Stimulated activated CD4-positive, alpha-beta T cell treated with anti-CD3 and anti-CD28 coated beads, Interleukin-12 subunit alpha, Interleukin-12 subunit beta, amount 100 ng/mL, for 24 hours (primary cell): Measurements from ENCODE around the gene LRSAM1.

Source experiments
- DNase-seq, 2 experiments: peaks; one replicate each; pipeline ENCODE4 v3.0.0-alpha.2; 2020; ENCODE audit warnings: low read depth in 2 of 2

The LRSAM1 gene

DNA sequence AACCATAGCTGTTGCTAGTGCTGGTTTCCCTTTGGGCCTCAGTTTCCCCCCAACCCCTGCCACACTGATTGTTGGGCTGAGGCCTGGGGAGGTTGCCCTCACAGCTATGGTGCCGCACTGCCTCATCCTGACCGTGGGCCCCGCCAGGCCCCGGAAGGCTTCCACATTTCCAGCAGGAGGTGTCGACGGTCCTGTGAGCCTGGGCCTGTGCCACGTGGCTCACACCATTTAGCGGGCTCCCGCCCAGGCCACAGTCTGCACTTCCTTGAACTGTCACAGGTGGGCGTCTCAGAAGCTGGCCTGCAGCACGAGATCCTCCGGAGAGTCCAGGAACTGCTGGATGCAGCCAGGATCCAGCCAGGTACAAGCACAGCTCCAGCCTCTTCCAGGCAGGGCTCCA lies 45.7 kb downstream of the LRSAM1 start:
- DNase-seq = no peak

DNA sequence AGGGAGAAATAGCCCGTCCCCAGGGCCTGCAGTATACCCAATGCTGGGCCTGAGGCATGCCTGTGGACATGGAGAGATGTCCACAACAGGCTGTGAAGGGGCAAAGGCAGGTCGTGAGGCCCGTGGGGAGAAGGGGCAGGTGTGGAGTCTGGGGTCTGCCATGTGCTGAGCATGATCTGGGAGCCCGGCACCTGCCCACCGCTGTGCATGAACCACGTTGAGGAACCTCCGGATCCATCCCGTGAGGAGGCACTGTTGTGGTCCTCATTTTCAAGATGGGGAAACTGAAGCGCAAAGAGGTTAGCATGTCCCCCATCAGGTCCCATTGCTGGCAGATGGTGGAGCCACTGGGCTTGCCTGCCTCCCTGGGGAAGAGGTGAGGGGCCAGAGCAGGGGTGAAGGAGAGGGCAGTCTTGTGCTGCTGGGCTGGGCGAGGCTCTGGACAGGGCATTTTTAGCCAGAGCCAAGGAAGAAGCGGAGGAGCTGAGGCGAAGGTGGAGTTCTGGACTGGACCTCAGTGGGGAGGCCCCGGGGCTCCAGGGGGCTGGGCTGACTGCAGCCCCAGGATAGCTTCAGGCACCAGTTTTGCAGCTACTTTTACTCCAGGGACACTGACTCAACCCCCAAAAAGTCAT lies 46.5 kb downstream of the LRSAM1 start:
- DNase-seq = no peak

DNA sequence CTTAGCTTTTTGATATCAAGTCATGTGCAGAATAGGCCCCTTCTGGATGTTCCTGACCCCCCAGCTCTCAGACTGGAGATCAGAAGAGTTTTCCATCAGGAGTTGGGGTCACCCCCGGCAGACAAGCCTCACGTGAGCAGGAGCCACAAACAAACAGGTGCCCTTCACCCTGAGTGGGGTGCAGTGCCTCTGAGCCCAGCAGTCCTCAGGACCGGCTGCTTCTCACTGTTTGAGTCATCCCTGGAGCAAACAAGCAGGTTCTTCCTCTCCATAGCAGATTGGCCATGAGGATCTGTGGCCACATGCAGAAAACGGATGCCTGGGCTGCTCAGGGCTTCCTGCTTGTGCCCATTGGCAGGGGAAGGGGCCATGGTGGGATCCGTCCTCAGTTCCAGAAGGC lies 47.0 kb downstream of the LRSAM1 start:
- DNase-seq = no peak

DNA sequence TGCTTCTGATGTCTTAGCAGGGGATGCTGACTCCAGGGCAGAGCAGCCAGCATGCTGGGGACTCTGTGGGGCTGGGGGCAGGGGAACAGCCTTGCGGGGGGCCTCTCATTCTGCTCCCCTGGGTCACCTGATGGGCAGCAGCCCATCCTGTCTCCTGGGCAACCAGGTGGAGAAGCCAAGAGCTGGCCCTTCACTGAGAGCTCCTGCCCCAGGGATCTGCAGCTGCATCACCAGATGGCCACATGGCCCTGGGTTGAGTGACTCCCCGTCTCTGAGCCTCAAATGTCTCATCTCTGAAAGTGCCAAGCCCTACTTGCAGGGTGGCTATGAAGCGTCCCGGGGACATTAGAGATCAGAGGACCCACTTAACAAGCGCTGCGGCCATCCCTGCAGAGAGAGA lies 49.1 kb downstream of the LRSAM1 start:
- DNase-seq = no peak

DNA sequence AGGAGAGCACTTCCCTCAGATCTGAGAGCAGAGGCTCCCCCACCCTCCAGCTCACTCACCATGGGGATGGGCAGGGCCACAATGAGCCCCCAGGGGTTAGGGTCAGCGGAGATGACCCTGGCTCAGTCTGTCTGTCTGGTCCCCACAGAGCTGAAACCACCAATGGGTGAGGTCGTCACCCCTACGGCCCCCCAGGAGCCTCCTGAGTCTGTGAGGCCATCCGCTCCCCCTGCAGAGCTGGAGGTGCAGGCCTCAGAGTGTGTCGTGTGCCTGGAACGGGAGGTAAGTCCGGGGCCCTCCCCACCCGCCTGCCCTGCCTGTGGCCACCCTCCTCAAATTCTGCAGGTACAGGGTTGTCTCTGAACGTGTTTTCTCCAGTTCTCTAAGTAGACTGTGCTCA lies 49.6 kb downstream of the LRSAM1 start:
- DNase-seq = no peak

DNA sequence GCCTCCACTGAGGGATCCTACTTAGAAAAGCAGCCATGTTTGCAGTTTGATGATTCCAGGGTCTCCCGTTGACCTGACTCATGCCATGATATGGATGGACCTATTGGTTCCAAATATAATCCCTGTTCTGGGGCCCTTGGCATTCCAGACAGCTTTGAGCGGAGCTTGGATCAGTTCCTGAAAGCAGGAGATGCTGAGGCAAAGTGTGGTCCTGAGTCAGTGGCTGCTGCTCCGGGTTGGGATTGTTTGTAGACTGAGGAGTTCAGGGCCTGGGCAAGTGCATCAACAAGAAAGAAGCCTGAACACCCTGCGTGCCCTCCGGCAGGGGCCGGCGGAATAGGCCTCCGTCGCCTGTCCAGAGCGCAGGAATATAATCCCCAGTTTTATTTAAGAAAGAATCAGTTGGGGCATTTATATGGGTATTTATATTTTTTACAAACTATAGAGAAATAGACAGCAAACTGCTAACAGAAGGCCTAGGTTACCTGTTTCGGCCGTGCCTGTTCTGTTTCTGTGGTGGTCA lies 50.6 kb downstream of the LRSAM1 start:
- no peak for DNase-seq

DNA sequence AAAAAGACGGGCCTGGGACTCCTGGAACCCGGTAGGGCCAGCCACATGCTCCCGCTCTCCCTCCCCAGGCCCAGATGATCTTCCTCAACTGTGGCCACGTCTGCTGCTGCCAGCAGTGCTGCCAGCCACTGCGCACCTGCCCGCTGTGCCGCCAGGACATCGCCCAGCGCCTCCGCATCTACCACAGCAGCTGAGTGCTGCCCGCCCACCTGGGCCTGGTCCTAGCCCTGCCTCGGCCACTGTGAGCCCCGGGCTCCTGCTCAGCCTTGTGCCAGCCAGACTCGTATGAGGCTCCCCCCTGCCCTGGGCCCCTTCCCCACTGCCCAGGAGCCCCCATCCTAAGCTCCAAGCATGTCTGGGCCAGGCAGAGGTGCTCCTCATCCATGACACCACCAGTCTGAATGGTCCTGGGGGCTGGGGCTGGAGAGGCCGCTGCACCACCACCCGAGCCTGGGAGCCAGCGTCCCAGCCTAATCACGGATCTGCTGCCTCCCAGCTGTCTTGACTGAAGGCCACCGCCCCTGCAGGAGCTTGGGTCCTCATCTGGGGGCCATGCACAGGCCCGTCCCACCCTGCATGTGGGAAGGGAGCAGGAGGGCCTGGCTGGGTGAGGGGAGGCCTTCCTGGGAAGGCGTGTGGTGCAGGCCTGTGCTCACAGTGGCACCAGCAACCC lies 51.5 kb downstream of the LRSAM1 start:
- no peak for DNase-seq

DNA sequence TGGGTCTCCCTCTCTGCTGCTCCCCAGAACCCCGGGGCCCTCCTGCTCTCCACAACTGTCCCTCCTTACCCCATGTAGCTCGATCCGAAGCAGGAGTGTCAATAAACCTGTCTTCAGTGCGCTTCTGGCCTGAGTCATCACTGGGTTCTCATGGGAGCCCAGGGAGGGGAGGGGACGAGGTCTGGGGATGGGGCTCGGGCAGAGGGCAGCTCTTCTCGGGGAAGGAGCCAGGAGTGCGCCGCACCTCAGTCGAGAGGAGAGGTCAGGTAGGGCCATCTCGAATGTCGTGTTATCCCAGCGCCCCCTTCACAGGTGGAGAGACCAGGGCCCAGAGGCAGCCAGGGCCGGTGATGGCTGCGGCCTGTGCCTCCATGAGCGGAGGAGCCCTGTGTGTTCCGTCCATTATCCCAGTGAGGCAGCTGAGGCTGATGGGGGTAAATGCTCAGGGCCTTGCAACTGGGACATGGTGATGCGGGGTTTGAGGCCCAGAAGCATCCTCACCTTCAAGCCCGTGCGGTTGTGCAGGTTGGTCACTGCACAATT lies 52.1 kb downstream of the LRSAM1 start:
- DNase-seq = no peak

DNA sequence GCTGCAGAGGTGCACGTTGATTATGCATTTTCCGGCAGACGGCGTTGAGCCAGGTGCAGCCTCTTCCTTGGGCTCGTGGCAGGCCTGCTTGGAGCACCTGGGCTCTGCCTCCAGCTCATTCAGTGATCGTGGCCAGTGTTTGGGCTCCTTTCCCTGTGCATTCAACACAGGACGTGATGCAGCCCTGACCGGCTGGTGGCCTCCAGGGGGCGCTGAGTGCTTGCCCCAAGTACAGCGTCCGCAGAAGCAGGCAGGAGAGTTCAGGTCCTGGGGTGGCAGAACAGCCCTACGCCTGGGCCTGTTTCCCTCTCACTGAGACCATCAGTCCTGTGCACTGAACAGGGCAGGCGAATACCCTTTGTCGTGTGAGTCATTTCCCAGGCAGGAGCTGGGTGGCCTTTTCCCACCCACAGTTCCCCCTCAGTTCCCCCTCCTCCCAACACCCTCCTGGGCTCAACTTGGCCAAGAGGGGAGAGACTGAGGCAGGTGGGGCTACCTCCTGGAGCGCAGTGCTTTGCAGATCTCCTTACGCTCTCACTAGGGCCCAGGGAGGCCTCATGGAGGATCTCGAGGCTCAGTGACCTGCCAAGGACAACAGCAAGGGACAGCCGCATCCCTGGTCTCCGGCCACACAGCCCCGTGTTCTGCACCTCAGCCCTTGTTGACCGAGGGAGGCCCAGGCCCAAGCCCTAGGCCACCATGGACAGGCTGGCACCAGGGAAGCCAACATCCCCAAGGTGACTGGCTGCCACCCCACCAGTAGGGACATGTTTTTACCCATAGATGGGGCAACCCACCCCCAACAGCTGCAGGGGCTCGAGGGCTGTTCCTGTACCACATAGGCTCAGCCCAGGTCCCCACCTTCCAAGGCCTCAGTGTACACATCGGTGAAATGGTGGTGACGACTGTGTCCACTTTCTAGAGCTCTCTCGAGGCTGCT lies 52.9 kb downstream of the LRSAM1 start:
- DNase-seq = peak; percentile 51 to 72

DNA sequence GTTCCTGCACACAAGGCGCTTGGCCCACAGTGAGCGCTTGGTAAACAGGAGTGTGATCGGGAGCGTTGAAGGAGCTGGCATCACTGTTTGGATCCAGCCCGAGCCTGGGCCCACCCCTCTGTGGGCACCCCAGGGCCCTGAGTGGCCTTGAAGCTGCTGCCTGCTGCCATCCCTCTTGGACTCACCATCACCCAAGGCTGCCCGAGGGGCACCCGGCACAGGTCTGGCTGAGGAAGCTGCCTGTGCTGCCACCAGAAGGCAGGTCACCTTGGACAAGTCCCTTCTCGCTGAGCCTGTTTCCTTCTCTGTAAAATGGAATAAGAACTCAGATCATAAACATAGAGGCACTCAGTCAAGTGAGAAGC lies 53.6 kb downstream of the LRSAM1 start:
- DNase-seq = no peak

DNA sequence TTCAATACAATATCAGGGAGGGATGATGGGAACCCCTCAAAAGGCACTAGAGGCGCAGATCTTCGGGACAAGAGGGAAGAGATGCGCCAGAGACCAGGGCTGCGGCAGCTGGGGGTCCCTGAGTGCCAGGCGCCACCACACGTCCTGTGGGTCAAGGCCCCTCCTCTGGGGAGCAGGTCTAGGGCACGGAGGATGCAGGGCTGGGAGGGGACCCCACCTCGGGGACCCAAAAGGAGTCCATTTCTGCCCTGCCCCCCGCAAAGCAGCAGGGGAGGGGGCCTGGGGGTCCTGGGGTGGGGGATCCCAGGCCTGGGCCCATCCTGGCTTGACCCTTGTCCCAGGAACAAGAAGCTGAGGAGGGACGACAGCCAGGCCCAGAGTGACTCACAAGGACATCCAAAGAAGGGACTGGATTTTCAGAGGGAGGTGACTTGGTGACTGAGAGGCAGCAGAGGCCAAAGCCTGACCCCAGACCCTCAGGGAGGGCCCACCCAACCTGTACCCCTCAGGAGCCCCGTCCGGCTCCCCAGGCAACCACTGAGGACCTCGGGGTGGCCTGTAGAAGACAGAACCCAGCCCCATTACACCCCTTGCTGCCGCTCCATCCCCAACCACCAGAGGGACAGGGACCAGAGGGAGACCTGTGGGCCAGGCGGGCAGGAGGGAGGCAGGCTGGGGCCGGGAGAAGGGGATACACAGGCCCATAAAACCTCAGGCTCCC lies 54.2 kb downstream of the LRSAM1 start:
- no peak for DNase-seq

DNA sequence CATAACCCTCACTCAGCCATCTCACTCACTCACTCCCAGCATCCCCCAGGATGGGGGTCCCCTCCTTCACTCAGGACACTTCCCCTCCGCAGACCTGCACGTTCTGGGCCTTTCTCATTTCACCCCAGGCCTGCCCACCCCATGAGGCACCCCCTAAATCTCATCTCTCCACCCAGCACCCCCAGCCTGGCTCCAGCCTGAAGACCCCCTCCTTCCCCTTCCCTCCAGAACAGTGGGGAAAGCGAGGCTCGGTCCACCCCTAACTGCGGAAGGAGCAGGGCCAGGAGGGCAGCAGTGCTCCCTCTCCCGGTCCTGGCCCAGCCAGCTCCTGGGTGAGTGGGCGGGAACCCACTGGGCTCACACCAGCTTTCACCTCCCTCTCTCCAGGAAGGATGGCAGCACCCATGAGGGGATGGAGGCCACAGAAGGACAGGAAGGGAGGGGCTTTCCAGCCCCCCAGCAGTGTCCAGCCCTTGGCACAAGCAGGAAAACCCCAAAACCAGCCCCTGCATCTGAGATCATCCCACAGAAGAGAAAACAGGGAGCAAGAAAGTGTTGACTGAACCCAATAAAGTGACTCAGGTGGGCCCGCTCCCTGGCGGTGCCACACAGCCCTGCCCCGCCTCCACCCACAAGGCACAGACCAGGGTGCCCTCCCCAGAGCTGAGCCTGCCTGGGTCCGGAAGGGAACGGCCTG lies 55.0 kb downstream of the LRSAM1 start:
- DNase-seq = no peak

DNA sequence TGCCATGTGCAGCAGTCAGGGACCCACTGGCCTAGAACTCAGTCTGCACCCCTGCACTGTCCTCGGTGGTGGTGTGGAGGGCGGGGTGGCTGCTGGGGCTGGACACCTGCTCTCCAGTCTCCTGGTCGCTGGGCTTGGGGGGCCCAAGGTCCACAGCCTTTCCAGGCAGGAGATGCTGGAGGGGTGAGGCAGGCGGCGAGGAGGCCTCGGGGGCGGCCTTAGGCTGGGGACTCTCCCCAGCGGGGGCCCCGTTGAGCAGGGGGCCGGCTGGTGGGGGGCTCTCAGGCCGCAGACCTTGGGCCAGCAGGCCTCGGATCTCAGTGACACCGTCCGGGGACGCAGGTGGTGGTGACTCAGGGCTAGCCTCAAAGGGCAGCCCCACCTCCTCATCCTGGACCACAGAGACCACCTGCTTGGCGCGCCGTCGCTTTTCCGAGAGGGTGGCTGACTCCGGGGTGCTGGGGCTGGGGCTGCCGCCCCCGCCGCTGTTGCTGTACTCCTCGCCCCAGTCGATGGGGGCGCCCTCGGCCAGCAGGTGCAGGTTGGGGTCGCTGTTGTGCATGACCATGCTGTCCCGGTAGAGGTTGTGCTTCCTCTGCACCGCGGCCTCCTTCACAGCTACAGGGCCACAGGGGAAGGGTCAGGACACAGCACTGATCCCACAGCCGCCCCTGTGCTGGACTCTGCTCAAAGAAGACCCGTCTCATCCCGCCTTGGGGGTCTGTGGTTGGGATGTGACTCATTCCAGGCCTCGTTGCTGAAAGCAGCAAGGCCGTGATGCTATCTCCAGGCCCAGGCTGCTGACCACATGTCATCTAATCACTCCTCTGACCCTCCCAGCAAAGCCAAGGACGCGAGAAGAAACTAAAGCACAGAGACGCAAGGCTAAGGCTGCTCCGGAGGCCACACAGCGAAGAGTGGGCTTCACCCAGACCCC lies 55.8 kb downstream of the LRSAM1 start:
- DNase-seq = no peak

DNA sequence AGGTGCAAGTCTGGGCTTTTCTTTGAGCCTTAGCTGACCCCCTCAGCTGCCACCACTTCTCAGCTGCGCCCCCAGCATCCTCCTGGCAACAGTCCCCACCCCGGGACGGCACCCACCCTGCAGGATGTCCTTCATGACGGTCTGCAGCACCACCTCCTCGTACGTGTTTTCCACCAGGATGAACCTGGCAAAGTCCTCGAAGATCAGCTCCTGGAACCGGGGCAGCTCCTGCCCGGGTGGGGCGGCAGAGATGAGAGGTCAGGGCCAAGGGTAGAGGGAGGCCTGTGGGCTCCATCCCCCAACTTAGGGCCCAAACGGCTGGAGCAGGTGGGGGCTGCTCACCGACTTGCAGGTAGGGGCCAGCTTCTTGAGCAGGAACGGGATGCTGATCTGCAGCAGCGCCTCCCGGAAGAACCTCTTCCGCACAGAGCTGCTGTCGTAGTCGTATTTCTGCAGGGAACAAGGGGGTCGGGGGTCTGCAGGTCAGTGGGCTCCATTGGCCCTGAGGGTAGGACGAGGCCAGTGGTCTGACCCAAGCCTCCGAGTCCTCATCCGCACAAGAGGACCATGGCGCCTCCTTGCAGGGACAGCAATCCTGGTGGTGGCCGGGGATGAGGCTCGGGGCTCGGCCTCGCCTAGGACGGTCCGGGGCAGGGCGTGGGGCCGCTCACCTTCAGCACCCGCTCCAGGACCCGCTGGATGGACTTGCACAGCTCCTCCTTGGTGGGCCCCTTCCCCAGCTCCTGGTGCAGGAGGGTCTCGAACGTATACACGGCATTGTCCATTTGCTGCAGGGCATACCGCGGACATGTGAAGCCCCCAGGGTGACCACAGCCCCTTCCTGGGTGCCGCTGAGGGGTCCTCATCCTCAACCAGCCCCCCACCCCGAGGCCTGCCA lies 56.7 kb downstream of the LRSAM1 start:
- no peak for DNase-seq

DNA sequence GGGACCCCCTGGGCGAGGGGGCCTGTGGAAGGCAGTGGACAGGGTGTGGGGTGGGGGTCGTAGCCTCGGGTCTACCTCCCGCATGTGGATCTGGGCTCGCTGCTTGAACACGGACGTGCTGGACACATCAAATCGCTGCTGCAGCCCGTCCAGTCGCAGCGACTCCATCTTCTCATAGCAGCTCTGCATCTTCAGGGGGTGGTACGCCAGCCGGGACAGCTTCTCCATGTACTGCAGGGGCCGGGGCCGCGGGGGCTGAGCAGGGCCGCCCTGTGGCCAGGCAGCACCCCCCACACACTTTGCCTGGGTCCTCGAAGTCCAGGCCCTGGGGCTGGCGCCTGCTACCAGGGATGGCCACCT lies 57.6 kb downstream of the LRSAM1 start:
- DNase-seq = no peak

DNA sequence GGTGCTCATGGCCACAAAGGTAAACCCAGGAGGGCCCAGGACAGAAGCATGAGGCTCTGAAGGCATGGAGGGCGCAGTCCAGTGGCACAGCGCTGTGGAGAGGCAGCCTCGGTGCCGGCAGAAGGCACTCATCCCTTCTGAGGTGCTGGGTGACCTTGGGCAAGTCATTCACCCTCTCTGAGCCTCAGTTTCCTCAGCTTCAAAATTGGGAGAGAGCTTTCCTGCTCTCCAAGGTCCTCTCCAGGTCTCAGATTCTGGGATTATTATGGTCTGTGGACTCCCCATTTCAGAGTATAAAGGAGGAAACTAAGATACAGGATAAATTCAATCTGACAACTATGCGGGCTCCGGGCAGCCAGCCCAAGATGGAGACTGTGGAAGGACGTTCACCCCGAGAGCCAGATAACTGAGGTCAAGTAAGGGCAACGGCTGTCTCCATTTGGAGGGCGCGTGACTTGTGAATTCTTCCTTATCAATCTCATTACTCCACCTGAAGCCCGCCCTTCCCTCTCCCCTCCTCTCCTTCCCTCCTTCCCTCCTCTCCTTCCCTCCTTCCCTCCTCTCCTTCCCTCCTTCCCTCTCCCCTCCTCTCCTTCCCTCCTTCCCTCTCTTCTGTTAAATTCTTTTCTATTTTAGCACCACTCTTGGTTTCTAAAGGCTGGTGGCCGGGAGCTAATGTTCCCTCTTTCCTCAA lies 58.1 kb downstream of the LRSAM1 start:
- DNase-seq = no peak

DNA sequence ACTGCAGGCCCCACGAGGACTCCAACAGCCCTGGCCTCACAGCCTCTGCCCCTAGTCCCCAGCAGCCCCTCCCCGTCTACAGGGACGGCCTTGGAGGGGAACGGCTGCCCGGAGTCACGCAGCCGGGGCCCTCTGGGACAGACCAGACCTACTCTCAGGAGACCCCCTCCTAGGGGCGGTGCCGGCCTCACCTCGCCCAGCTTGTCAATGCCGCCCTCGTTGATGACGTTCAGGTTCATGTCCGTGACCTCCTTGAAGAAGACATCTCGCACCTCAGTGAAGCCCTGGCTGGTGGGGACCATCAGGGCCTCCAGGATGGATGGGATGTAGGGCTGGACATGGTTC lies 58.6 kb downstream of the LRSAM1 start:
- no peak for DNase-seq

DNA sequence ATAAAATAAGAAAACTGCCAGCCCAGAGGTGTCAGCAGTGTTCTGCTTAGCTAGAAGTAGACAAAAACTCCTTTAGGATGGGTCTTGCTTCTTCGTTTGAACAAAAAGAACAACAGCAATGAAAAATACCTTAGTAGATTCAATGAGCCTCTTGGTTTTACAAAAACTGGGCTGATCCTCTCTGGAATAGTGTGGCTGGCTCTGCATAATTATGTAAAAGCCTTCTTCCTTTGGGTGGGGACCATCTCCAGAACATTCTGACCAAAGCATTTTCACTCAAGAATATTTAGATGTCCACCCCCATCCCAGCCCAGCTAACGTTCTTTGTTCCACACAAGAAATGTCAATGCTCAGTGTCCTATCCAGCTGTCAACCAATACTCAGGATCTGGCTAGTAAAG lies 63.2 kb downstream of the LRSAM1 start:
- DNase-seq = no peak
